GM19099 (cell line): ENCODE results near the gene THAP3.
A peak's percentile ranks its signal among the peaks of the same experiment; 100 is the strongest.

ENCODE experiments used
- POLR2A ChIP-seq: IDR thresholded peaks from 3 replicates; pipeline ENCODE4 v1.6.1; 2011; ENCODE audit warnings: low read depth; ENCODE audit not compliant: insufficient read length; ENCODE audit errors: extremely low read depth

THAP3 gene, protein sequence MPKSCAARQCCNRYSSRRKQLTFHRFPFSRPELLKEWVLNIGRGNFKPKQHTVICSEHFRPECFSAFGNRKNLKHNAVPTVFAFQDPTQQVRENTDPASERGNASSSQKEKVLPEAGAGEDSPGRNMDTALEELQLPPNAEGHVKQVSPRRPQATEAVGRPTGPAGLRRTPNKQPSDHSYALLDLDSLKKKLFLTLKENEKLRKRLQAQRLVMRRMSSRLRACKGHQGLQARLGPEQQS

DNA sequence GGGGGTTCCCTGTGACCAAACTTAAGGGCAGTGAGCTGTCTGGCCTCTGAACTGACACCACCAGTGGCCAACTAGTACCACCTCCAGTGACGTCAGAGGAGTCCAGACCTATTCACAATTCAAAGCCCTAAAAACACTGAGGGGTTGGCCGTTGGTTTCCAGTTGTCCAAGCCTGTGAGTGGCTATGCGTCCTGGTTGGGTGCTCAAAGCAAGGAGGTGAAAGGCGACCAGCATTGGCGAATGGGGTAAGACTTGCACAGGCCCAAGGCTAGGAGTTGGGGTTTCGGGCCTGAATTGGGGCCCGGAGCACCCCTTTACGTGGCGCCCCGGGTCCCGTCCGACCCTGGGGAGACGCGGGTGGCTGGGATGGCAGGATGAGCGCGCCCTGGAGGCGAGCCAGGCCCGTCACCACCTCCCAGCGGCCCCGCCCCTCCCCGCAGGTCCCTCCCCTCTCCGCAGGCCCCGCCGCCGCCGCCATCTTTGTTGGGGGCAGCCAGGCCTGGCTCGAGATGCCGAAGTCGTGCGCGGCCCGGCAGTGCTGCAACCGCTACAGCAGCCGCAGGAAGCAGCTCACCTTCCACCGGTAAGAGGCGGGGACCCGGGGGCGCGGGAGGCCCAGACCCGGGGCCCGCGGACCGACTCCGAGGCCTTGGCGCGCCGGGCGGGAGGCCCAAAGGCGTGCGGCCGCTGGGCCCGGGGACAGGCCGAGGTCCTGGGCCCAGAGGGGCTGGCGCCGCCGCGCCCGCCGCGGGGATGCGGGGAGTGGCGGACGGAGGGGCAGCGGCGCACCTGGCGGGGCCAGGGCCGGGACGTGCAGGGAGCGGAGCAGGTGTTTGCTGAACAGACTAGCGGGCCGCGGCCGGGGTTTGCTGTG lies at the start of gene THAP3:
THAP3 (plus strand) TSS at position 159 of the 874 bp plus-strand sequence; CDS start at position 510, 351 bp downstream.
- peak; percentile 43 for TF ChIP-seq POLR2A

DNA sequence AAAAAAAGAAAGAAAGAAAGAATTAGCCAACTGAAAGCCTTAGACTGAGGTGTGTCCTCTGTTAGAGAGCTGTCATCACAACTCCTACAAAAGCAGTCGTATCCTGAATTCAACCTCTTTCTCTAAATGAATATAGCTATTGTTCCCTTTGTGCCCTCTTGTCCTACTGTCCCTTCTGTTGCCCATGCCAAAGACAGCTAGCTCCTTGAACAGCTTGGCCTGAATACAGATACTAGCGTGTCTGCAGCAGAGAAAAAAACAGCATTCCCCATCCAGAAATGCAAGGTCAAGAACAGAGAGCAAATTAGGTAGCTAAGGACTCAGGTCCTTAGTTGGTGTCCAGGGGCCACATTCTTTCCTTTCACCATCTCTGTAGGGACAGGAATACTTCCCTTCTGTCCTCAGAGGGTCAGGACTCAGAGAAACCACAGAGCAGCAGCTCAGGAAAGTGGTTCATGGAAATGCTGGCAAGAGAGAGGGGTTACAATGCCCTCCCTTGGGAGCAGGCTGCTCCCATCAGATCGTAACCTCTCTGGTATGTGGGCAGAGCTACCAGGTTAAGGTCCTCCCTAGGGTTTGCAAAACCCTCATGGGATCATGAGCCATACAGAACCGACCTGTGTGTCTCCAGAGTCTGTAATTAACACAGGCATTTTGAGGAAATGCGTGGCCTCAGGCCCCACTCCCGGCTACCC lies 46.7 kb upstream of the THAP3 start:
- no peak for TF ChIP-seq POLR2A

DNA sequence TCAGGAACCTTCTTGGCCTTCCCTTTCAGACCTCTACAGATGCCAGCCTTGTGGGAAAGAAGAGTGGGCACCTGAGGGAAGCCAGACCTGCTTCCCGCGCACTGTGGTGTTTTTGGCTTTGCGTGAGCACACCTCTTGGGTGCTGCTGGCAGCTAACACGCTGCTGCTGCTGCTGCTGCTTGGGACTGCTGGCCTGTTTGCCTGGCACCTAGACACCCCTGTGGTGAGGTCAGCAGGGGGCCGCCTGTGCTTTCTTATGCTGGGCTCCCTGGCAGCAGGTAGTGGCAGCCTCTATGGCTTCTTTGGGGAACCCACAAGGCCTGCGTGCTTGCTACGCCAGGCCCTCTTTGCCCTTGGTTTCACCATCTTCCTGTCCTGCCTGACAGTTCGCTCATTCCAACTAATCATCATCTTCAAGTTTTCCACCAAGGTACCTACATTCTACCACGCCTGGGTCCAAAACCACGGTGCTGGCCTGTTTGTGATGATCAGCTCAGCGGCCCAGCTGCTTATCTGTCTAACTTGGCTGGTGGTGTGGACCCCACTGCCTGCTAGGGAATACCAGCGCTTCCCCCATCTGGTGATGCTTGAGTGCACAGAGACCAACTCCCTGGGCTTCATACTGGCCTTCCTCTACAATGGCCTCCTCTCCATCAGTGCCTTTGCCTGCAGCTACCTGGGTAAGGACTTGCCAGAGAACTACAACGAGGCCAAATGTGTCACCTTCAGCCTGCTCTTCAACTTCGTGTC lies 45.9 kb upstream of the THAP3 start:
- no peak for TF ChIP-seq POLR2A

DNA sequence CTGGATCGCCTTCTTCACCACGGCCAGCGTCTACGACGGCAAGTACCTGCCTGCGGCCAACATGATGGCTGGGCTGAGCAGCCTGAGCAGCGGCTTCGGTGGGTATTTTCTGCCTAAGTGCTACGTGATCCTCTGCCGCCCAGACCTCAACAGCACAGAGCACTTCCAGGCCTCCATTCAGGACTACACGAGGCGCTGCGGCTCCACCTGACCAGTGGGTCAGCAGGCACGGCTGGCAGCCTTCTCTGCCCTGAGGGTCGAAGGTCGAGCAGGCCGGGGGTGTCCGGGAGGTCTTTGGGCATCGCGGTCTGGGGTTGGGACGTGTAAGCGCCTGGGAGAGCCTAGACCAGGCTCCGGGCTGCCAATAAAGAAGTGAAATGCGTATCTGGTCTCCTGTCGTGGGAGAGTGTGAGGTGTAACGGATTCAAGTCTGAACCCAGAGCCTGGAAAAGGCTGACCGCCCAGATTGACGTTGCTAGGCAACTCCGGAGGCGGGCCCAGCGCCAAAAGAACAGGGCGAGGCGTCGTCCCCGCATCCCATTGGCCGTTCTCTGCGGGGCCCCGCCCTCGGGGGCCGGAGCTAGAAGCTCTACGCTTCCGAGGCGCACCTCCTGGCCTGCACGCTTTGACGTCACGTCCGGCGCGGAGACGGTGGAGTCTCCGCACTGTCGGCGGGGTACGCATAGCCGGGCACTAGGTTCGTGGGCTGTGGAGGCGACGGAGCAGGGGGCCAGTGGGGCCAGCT lies 45.1 kb upstream of the THAP3 start, which contains the start of gene ZBTB48:
ZBTB48 (plus strand) TSS at position 621 of the 745 bp plus-strand sequence. CDS start 616 bp downstream, outside the sequence.
- peak; percentile 96 for TF ChIP-seq POLR2A

DNA sequence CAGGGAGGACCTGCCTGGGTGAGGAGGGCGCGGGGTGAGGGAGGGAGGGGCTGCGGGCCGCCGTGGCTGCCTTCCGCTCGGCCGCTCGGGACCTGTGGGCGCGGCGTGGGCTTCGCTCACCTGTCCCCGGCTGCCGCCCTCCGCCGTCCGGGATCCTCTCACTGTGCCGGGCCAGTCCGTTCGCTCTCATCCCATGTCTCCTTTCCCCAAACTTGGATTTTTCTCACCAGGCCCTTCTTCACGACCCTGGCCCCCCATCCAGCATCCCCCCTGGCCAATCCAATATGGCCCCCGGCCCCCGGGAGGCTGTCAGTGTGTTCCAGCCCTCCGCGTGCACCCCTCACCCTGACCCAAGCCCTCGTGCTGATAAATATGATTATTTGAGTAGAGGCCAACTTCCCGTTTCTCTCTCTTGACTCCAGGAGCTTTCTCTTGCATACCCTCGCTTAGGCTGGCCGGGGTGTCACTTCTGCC lies 44.5 kb upstream of the THAP3 start:
- no peak for TF ChIP-seq POLR2A

DNA sequence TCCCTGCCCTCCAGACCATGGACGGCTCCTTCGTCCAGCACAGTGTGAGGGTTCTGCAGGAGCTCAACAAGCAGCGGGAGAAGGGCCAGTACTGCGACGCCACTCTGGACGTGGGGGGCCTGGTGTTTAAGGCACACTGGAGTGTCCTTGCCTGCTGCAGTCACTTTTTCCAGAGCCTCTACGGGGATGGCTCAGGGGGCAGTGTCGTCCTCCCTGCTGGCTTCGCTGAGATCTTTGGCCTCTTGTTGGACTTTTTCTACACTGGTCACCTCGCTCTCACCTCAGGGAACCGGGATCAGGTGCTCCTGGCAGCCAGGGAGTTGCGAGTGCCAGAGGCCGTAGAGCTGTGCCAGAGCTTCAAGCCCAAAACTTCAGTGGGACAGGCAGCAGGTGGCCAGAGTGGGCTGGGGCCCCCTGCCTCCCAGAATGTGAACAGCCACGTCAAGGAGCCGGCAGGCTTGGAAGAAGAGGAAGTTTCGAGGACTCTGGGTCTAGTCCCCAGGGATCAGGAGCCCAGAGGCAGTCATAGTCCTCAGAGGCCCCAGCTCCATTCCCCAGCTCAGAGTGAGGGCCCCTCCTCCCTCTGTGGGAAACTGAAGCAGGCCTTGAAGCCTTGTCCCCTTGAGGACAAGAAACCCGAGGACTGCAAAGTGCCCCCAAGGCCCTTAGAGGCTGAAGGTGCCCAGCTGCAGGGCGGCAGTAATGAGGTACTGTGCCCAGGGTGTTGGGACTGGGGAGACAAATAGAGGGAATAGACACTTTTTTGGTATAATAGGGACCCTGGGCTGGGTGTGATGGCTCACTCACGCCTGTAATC lies 43.9 kb upstream of the THAP3 start:
- TF ChIP-seq POLR2A = no peak

DNA sequence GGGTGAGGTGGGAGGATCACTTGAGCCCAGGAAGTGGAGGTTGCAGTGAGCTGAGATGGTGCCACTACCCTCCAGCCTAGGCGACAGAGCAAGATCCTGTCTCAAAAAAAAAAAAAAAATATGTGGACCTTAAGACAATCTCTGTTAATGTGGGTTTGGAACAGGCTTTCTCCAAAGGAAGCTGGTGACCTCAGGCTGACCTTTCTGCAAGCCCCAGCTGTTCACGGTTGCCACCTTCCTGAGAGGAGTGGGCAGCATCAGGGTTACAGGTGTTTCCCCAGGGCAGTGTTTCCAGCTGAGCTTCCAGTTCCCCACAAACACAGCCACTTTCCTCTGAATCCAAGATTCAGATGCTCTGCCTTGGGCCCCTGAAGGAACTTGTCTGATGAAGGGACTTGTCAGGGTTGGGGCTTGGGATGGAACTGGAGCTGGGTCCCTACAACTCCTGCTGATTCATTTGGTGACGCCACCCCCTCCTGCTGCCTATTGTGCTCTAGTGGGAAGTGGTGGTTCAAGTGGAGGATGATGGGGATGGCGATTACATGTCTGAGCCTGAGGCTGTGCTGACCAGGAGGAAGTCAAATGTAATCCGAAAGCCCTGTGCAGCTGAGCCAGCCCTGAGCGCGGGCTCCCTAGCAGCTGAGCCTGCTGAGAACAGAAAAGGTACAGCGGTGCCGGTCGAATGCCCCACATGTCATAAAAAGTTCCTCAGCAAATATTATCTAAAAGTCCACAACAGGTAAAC lies 42.9 kb upstream of the THAP3 start:
- TF ChIP-seq POLR2A = no peak

DNA sequence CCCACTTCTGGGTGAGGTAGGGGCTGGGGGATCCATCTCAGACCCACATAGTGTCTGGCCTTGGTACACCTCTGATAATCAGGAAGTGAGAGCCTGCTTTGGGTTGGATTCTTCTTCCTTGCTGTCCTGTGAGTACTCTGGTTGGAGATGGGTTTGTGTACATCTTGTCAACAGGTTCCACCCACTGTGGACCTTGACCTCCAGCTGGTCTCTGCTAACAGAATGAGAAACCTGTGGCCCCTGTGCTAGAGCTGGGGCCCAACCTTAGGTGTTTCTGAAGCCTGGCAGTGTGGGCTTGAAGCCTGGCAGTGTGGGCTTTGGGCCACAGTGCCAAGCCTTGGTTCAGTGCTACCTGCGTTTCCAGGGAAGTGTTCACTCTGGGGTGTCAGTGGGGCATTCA lies 42.3 kb upstream of the THAP3 start:
- TF ChIP-seq POLR2A = no peak

DNA sequence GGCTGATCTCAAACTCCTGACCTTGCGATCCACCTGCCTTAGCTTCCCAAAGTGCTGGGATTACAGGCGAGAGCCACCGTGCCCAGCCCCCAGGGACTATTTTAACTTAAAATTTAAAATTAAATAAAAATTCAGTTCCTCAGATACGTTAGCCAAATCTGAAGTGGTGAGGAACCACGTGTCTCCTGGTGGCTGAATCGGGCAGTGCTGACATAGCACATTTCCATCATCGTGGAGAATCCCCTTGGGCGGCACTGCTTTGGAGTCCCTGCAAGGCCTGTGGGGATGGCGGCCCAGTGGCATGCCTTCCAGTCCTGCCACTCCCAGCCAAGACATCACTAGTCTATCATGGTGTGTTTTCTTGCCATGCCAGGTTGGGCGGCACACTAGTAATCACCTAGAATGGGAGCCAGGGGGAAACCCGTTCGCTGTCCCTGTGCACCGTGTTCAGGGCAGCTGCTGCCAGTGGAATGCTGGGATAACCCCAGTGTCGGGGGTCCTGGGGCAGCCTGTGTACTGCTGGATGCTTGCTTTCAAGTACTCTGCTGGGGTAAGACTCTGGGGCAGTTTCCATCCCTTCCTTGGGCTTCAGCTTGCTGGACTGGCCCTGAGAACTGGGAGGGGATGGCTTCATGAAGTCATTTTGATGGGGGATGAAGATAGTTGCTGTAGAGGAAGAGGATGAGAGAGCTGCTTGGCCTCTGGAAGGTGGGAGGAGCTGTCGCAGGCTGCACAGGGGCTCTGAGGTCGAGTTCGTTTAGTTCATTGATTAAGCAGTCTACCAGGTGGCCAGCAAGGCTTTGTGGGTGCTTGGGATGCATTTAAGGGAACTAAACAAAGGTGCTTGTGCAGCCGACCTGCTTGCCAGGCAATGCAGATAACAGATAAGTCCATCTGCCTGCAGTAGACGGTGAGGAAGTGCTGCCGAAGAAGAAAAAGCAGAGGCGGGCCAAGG lies 40.3 kb upstream of the THAP3 start:
- TF ChIP-seq POLR2A = no peak

DNA sequence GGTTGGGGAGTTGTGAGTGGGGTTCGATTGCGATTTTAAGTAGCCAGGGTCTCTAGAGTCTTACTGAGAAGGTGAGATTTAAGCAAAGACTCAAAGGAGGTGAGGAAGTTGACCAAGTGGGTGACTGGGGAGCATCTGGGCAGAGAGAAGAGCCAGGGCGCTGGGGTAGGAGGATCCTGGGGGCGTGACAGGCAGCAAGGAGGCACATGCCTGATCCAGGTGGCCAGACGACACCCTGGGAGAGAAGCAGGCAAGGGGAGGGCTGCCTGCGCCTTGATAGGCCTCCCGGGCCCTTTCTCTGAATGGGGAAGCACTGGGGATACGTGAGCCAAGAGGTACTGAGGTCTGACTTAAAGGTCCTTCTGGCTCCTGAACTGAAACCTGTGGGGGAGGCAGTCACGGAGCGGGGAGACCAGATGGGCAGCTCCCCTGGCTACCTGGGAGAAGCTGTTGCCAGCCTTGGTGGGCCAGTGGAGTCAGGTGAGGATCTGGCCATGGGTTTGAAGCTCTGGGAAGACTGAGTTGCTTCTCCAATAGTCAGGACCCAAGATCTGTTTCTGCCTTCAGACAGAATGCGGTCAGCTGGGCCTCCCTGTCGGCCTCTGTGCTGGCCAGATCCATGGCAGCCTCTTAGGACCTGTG lies 39.5 kb upstream of the THAP3 start:
- no peak for TF ChIP-seq POLR2A

DNA sequence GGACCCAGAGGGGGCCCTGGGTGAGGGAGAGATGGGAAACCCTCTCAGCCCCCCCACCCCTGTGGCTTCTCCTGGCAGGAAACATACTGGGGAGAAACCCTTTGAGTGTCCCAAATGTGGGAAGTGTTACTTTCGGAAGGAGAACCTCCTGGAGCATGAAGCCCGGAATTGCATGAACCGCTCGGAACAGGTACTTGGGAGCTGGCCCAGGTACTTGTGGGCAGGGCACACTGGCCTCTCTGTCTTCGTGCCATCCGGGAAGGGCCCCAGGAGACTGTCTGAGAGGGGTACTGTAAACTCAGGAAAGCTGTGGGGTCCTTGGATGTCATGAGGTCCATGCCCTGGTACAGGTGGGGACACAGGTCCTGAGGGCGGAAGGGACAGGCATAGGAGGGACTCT lies 38.8 kb upstream of the THAP3 start:
- TF ChIP-seq POLR2A = no peak
